Fibroblast of skin of left quadriceps (primary cell): Measurements from ENCODE around the gene NUDT16L1.
A peak's percentile ranks its signal among the peaks of the same experiment; 100 is the strongest.
"Not testable (repeated sequence)": the region's sequence is repeated elsewhere in the genome, so short reads cannot be mapped to it uniquely, and the experiment has no call there.

Source experiments
- DNase-seq, 2 experiments: peaks; one replicate each; pipeline ENCODE4 v3.0.0-alpha.2; 2013; ENCODE audit warnings: low read depth in 2 of 2

NUDT16L1 gene

DNA sequence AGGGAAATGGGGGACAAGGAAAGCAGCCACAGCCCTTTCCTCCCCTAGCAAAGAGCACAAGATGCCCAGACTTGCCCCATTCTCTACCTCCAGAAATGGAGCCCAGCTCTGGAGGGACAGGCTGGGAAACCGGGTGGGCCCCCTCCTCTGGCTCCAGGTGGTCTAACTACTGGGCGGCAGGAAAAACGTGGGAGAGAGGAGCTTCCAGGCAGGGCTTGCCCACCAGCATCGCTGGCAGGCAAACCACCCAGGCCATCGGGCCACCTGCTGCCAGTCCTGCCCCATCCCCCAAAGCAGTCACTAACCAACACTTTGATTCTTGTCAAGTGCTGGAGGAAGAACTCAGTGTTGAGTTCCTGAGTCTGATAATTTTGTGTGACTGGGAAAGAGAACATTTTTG lies 25.1 kb downstream of the NUDT16L1 start:
- DNase-seq = no peak

DNA sequence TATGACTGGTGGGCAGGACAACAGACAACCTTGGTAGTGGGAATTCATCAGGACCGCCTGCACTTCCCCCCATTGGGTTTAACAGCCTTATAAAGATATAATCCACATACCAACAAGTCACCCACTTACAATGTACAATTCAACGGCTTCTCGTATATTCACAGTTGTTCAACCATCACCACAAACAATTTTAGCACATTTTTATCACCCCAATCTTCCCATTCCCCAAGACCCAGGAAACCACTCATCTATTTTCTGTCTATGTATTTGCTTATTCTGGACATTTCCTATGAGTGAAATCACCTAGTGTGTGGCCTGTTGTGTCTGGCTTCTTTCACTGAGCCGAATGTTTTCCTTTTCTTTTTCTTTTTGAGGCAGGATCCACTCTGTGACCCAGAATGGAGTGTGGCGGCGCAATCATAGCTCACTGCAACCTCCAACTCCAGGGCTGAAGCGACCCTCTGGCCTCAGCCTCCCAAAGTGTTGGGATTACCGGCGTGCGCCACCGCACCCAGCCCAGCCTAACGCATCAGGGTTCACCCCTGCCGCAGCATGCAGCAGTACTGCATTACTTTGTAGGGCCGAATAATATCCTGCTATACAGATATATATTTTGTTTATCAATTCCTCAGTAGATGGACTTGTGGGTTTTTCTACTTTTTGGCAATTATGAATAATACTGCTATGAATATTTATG lies 29.9 kb downstream of the NUDT16L1 start:
- no peak for DNase-seq

DNA sequence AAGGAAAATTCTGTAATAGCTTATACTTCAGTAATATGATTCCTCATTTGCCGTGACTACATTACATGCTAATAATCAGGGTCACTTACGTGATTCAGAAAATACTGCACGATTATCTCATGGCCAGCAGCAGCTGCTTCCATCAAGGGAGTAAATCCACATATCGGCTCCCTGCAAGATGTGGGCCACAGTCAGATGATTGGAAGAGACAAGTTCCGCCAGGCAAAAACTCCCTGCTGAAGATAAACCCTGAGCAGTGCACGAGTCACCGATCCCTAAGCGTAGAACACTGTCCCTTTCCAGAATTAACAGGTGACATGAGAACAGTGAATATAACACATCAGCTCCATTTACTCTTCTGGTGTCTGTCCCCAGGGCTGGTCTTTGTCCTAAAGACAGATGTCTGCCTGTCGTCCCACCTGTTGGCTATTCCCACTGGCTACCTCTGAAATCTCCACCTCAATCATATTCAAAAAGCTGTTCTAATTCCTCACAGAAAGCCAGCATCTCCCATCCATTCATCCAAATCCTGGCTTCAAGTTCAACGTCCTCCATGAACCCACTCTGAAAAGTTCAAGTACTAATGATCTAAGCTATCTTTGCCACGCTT lies 31.4 kb downstream of the NUDT16L1 start:
- DNase-seq = no peak

DNA sequence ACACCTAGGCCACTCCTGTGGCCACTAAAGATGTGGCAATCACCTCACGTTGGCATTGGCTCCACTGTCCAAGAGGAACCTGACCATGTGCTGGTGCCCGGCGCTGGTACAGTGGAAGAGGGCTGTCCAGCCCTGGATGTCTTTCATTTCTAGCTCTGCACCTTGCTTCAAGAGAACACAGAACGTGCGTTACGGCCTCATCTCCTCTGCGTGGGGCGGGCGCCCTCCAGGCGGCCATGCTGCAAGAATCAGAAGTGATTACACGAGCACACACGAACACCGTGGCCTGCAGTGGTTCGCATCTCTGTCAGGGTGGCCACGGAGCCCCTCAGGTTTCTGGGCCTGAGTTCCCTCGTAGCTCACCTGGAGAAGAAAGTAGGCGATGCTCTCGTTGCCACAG lies 33.3 kb downstream of the NUDT16L1 start:
- DNase-seq = no peak

DNA sequence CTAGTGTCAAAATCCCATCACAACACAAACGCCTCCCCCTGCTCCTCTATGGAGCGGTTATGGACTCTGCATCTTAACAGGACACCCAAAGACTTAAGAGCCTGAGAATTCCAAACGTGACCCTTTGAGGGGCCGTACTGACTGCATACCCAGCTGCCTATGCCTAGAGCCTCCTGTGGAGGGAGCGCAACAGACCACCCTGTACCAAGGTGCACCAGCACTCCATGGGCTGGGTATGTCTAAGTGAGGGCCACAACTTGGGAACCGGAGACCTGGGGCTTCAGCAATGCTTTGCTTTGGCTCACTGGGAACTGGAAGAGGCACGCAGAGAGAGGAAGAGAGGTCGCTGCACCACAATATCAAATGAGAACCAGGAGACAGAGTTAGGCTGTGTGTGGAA lies 35.3 kb downstream of the NUDT16L1 start:
- no peak for DNase-seq

DNA sequence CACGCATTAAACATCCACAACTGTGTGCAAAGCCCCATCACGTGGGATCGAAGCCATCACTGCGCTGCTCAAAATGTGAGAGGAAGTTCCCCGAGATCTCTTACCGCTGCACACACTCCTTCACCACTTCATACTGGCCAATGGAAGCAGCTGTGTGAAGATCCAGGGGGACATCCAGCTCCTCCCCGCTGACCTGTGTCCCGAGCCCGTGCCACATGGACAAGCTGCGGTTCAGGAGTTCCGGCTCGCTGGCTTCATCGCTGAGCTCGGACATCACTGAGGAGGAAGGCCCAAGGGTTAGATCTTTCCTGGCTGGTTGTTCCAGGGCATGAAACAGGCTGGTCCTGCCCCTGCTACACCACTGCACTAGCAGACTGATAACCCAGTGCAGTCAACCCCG lies 36.5 kb downstream of the NUDT16L1 start:
- DNase-seq = no peak

DNA sequence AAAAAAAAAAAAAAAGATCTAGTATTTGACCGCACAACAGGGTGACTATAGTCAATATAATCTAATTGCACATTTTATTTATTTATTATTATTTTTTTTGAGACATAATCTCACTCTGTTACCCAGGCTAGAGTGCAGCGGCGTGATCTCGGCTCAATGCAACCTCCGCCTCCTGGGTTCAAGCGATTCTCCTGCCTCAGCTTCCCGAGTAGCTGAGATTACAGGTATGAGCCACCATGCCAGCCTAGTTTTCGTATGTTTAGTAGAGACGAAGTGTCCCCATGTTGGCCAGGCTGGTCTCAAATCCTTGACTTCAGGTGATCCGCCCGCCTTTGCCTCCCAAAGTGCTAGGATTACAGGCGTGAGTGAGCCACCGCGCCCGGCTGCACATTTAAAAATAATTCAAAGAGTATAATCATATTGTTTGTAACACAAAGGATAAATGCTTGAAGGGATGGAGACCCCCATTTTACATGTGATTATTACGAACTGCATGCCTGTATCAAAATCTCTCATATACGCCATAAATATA lies 39.9 kb downstream of the NUDT16L1 start:
- DNase-seq = no peak

DNA sequence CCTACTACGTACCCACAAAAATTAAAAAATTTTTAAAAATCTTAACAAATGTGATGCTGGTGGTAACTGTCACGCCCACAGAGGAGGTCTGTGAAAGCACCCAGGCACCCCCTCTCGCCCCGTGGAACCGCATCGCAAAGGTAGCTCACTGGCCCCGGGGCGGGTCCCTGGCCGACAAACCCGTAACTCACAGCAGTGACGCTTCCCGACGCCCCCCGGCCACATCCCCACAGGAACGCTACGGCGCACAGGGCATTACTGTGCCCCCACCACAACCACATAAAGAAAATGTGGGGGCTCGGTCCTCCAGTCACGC lies 40.3 kb downstream of the NUDT16L1 start:
- no peak for DNase-seq

DNA sequence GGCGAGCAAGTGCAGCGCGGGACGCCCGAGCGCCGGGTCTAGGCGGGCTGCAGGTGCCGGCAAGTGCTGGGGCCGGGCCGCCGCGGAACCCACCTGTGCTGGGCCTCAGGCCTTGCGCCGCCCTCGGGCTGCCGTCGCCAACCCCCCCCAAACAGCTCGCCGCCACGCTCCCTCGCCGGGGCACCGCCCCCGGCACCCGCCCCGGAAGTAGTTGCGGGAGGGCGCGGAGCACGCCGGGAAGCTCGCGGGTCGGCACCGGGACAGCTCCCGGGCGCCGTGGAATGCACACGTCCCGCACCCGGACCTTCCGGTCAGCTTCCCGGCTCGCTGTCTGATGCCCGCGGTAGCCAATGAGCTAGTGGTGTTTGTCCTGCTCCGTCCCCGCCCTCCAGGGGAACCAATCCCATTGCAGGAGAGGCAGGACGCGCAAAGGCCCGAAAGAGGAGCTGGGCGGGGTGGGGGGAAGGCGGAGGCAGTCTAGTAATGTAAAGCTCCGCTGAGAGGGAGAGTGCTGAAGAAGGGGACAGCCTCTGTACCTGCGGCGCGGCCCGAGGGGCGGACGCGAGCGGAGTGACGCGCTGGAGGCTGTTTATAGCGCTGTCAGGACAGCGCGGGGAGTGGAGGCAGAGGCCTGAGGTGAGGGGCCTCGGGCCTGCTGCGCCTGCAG lies 40.8 kb downstream of the NUDT16L1 start, which contains the start of the genes ANKS3 and DNAAF8:
ANKS3 (minus strand) TSS at position 209 of the 667 bp plus-strand sequence. CDS start 4,122 bp downstream, outside the sequence.
DNAAF8 (plus strand) TSS at position 475 of the 667 bp plus-strand sequence. CDS start 1,978 bp downstream, outside the sequence.
- peak; percentile 93 to 94 for DNase-seq

DNA sequence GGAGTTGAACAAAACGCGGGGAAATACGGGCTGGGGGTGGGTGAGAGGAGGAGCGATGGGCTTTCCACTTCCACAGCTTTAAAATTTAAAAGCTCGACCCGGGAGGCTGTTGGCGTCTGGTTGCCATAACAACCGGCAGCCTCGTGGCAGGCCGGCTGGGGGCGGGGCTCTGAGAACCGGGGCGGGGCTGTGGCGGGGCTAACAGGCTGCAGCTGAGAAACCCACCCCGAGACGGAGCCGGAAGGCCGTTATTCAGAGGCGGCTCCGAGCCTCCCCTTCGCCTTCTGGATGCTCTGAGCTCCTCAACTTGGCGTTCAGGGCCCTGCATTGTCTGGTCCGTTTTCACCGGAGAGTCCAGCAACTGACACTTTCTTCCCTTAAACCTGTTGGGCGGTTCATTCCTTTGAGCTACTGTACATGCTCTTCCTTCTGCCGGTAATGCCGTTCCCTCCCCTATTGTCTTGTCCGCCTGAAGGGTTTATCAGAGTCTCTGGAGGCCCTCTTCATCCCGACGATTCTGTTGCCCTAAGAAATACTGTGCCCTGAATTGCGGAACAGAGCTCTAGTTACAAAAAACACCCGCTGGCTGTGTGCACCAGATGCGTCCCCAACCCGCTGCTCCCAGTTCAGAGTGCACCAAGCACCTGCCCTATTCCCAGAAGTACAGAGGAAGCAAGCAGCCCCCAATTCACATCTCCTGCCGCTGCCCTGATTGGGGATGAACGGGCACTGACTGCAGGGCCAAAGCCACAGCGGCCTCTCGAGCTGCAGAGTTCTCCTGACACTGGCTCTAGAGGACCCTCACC lies 41.6 kb downstream of the NUDT16L1 start:
- DNase-seq = peak; percentile 60 to 63

DNA sequence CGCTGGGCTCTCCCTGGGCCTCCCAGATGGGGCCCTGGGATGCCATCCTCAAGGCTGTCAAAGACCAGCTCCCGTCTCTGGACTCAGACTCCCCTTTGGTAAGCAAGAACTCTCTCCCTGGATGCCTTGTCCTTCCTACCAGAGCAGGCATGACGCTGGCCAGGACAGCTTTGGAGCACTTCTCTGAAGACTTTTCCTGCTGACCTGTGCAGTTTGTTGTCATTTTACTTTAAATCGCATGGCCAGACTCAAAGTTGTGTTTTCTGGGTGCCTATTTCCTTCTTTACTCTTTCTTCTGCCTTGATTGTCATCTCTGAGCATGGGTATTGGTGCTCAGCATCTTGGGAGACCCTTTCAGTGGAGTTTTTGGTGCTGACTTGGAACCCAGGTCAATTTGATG lies 43.2 kb downstream of the NUDT16L1 start:
- DNase-seq = no peak

DNA sequence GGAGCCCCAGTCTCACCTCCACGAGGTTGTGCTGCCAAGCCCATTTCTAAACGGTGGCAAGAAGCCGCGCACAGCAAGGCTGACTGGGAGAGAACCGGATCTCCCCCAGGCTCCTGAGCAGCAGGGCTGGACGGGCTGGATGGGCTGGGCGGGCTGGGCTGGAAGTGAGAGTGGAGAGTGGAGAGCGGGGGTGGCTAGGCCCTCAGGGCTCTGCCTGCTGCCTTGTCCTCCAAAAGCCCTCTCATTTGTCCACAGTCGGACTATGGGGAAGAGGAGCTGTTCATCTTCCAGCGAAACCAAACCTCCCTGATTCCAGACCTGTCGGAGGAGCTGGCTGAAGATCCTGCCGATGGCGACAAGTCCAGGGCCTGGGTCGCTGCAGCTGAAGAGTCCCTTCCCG lies 44.2 kb downstream of the NUDT16L1 start:
- no peak for DNase-seq

DNA sequence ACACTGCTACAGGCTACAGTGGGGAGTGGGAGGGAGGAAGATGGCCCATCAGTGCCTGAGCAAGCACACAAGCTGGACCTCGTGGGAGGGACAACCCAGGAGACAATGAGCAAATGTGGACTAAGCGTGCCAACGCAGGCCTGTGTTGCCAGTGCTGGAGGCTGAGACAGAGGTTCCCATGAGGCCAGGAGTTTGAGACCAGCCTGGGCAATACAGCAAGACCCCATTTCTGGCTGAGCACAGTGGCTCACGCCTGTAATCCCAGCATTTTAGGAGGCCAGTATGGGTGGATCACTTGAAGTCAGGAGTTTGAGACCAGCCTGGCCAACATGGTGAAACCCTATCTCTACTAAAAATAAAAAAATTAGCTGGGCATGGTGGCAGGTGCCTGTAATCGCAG lies 45.0 kb downstream of the NUDT16L1 start:
- DNase-seq = not testable (repeated sequence)

DNA sequence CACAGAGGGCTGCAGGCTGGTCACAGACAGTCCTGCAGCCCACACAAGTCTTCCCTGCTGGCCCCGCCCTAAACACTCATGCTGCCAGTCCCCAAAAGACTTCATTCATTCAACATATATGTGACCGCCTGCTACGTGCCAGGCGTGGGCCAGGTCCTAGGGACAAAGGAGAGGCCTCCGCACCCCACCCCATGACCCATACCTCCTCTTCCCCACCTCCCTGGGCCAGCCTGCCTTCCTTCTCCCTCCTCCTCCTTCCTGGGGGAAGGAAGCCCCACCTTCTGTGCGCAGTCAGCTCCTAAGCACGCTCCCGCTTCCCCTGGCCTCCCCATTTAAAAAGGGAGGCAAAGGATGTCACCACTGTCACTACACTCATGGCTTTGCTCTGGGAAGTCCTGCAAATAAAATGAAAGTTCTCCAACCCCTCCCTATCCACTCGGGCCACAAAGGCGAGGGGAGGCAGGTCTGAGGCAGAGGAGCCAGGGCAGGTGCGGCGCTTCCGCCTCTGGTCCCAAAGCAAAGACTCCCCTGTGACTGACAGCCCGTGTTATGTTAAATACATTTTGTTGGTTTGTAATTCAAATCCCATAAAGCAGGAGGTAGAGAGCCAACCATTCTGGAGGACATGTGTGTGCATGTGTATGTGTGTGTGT lies 50.0 kb downstream of the NUDT16L1 start:
- DNase-seq = no peak

DNA sequence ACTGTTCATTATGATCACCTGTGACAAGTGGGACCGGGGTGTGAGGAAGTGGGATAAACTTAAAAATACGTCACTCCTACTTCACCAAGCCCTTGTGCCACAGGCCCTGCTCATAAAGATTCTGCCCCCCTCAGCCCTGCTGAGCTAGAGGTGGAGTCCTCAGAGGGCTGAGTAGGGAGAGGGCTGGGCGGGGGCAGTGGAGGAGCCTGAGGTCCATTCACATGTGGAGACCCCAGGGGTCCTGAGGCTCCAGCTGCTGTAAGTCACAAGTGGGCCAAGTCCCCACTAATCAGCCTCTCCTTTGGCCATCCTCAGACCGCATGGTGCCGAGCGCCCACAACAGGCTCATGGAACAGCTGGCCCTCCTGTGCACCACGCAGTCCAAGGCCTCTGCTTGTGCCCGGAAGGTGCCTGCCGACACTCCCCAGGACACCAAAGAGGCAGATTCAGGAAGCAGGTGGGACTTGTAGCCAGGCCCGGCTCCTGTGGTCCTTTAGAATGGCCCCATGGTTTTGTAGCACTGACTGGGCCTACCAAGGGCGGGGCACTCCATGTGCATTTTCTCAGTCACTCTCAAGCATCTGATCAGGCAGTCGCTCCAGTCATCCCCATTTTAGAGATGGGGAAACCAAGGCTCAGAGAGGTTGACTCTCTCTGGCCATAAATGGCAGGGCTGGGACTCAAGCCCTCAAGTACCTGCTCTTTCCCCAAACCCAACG lies 51.4 kb downstream of the NUDT16L1 start:
- DNase-seq = no peak

DNA sequence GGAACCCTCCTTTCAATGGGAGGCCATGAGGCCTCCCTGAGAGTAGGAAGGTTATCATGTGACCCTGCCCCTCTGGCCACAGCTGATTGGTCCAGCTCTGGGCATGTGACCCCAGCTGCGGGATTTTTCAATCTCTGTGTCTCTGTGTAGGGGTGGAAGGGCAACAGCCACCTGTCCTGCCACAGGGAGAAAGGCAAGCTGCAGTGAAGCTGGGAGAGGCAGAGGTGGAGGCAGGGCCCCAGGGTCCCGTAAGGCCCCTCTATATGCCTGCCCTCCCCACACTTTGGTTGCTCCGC lies 51.9 kb downstream of the NUDT16L1 start:
- DNase-seq = no peak
